HL-60 (cell line): Measurements from ENCODE around the gene NEU4.

Experiments used
- DNase-seq, 2 experiments: peaks; one replicate each; pipeline ENCODE4 v3.0.0-alpha.2; 2010 to 2020; ENCODE audit warnings: low read depth in 1 of 2, low spot score in 1 of 2
- H3K27ac ChIP-seq: fragments of 250-450 bp; sonication (Bioruptor Pico); replicated peaks from 2 replicates; pipeline ENCODE4 v1.5.1; 2020; ENCODE audit warnings: mild to moderate bottlenecking, moderate library complexity
- H3K27me3 ChIP-seq: fragments of 250-450 bp; sonication (Bioruptor Pico); 2 replicates; pipeline ENCODE4 v1.5.1; 2021; ENCODE audit warnings: mild to moderate bottlenecking, moderate library complexity; ENCODE audit not compliant: insufficient read depth, poor library complexity, severe bottlenecking
- H3K4me3 ChIP-seq: replicated peaks from 2 replicates; pipeline ENCODE4 v1.5.1; 2011; ENCODE audit warnings: mild to moderate bottlenecking, control low read depth, low read length; ENCODE audit not compliant: insufficient read depth
- CTCF ChIP-seq: IDR thresholded peaks from one replicate; pipeline ENCODE4 v1.5.1; 2011; ENCODE audit warnings: low read length, control low read depth, inconsistent platforms; ENCODE audit not compliant: insufficient read depth
- GABPA ChIP-seq: IDR thresholded peaks from 2 replicates; pipeline ENCODE4 v1.6.1; 2012; ENCODE audit warnings: low read depth
- POLR2AphosphoS5 ChIP-seq: IDR thresholded peaks from 2 replicates; pipeline ENCODE4 v1.6.1; 2012; ENCODE audit warnings: low read depth
- SPI1 ChIP-seq: IDR thresholded peaks from 2 replicates; pipeline ENCODE4 v1.6.1; 2012; ENCODE audit warnings: low read depth, mild to moderate bottlenecking, borderline replicate concordance
- TF ChIP-seq, protein P1 (sequence below): IDR thresholded peaks from 2 replicates; pipeline ENCODE4 v1.6.1; 2012; ENCODE audit warnings: low read depth; ENCODE audit not compliant: insufficient replicate concordance

NEU4 gene

GRCh38 chr2:241860184-241861078, 51.4 kb downstream of the NEU4 start:
- TF ChIP-seq POLR2AphosphoS5 (no peak), SPI1 (no peak), GABPA (no peak)
- Histone ChIP-seq H3K4me3 (no peak overlapping the region), H3K27ac (no peak overlapping the region), H3K27me3 (peaks cover 13% of the 10 kb centered on the region)
- no peak for DNase-seq

DNA sequence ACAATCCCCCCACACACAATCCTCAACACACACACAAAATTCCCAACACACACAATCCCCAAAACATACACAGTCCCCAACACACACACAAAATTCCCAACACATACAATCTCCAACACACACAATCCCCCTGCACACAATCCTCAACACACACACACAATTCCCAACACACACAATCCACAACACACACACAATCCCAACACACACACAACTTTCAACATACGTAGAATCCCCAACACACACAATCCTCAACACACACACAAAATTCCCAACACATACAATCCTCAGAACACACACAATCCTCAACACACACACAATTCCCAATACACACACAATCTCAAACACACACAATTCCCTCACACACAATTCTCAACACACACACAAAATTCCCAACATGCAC, 52.3 kb downstream of the NEU4 start:
- H3K27ac ChIP-seq = no peak overlapping the region
- H3K27me3 ChIP-seq = peaks cover 20% of the 10 kb centered on the region
- TF ChIP-seq CTCF (no peak), POLR2AphosphoS5 (no peak), SPI1 (no peak), GABPA (no peak)
- TF ChIP-seq, protein P1, sequence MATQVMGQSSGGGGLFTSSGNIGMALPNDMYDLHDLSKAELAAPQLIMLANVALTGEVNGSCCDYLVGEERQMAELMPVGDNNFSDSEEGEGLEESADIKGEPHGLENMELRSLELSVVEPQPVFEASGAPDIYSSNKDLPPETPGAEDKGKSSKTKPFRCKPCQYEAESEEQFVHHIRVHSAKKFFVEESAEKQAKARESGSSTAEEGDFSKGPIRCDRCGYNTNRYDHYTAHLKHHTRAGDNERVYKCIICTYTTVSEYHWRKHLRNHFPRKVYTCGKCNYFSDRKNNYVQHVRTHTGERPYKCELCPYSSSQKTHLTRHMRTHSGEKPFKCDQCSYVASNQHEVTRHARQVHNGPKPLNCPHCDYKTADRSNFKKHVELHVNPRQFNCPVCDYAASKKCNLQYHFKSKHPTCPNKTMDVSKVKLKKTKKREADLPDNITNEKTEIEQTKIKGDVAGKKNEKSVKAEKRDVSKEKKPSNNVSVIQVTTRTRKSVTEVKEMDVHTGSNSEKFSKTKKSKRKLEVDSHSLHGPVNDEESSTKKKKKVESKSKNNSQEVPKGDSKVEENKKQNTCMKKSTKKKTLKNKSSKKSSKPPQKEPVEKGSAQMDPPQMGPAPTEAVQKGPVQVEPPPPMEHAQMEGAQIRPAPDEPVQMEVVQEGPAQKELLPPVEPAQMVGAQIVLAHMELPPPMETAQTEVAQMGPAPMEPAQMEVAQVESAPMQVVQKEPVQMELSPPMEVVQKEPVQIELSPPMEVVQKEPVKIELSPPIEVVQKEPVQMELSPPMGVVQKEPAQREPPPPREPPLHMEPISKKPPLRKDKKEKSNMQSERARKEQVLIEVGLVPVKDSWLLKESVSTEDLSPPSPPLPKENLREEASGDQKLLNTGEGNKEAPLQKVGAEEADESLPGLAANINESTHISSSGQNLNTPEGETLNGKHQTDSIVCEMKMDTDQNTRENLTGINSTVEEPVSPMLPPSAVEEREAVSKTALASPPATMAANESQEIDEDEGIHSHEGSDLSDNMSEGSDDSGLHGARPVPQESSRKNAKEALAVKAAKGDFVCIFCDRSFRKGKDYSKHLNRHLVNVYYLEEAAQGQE = no peak
- no peak for DNase-seq
- no peak overlapping the region for H3K4me3 ChIP-seq

DNA sequence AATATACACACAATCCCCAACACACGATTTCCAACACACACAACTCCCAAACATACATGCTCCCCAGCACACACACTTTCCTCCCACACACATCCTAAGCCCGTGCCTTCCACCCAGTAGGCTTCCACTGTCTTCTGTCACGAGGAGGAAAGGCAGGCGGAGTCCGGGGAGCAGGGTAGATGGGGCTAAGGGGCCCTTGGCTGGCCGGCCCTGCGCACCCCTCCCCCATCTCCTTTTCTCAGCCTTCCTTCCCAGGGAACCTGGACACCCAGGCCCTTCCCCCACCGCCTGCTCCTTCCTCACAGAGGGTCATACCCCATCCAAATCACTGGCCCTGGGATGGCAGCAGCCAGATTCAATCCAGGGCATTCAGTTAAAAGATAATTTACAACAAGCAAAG, 53.1 kb downstream of the NEU4 start:
- H3K4me3 ChIP-seq = no peak overlapping the region
- TF ChIP-seq SPI1 (no peak), CTCF (no peak), POLR2AphosphoS5 (no peak), GABPA (no peak)
- TF ChIP-seq, protein P1 = no peak
- H3K27ac ChIP-seq = no peak overlapping the region
- DNase-seq = no peak
- peaks cover 28% of the 10 kb centered on the region for H3K27me3 ChIP-seq

DNA sequence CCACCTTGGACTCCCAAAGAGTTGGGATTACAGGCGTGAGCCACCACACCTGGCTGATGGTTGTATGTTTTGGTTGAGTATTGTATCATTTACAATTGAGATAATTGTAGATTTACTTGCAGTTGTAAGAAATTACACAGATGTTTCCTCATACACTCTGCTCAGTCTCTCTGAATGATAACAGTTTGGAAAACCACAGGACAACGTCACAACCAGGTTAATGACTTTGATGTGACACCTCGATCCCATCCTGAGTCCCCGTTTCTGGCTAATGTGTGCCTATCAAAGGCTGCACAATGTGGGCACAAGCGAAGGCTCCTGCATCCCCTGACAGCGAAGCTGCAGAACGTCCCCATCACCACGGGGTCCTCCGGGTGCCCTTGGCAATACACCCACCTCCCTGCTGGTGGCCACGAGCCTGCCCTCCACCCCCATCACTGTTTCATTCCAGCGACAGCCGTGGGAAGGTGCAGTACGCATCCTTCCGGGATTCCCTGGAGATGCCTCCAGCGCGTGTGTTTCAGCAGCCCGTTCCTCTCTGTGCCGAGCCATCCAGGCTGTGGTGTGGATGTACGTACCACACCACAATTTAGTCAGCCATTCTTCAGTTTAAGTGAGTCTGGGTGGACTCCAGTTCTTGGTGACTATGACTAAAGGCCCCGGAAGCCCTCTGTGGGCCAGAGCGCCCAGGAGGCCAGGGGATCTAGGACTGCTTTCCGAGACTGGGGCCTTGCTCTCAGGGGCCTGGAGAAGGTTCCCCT, 54.0 kb downstream of the NEU4 start:
- peaks cover 37% of the 10 kb centered on the region for H3K27me3 ChIP-seq
- no peak overlapping the region for H3K4me3 ChIP-seq
- TF ChIP-seq, protein P1 = no peak
- no peak for TF ChIP-seq GABPA
- TF ChIP-seq SPI1 = no peak
- no peak for TF ChIP-seq CTCF
- no peak for TF ChIP-seq POLR2AphosphoS5
- DNase-seq = no peak
- no peak overlapping the region for H3K27ac ChIP-seq
